HCT116 (cell line): Measurements from ENCODE around the gene ATXN1.

ENCODE experiments used
- EZH2 ChIP-seq: fragments of 200-600 bp; sonication (generic); IDR thresholded peaks from 2 replicates; pipeline ENCODE4 v1.6.1; 2017; ENCODE audit warnings: antibody characterized with exemption, mixed run types
- SP1 ChIP-seq: IDR thresholded peaks from 2 replicates; pipeline ENCODE4 v1.6.1; 2012; ENCODE audit warnings: low read depth
- SRF ChIP-seq: IDR thresholded peaks from 2 replicates; pipeline ENCODE4 v1.6.1; 2012; ENCODE audit warnings: low read depth
- TCF7L2 ChIP-seq: IDR thresholded peaks from 2 replicates; pipeline ENCODE4 v1.7.0; 2011; ENCODE audit warnings: borderline replicate concordance, inconsistent platforms; ENCODE audit not compliant: insufficient read depth, insufficient read length; ENCODE audit errors: extremely low read depth
- TF ChIP-seq, protein P1 (sequence below): IDR thresholded peaks from 2 replicates; pipeline ENCODE4 v1.6.1; 2011; ENCODE audit warnings: mild to moderate bottlenecking, low read length, moderate library complexity; ENCODE audit not compliant: insufficient replicate concordance; ENCODE audit errors: extremely low read depth
- TF ChIP-seq, protein P2 (sequence below), 3 experiments: fragments of 200-600 bp in 1 of 3; sonication (generic) in 1 of 3; IDR thresholded peaks in 2 of 3; conservative IDR thresholded peaks in 1 of 3; 2 replicates each; pipeline ENCODE4 v1.5.1; 2012 to 2017; ENCODE audit warnings: low read depth in 2 of 3, low read length in 2 of 3, antibody characterized with exemption in 1 of 3, borderline replicate concordance in 1 of 3, control low read depth in 1 of 3, mild to moderate bottlenecking in 1 of 3, mixed read lengths in 1 of 3, mixed run types in 1 of 3, moderate library complexity in 1 of 3; ENCODE audit not compliant: insufficient read depth in 1 of 3
- TF ChIP-seq, protein P3 (sequence below): IDR thresholded peaks from 2 replicates; pipeline ENCODE4 v1.6.1; 2012

DNA sequence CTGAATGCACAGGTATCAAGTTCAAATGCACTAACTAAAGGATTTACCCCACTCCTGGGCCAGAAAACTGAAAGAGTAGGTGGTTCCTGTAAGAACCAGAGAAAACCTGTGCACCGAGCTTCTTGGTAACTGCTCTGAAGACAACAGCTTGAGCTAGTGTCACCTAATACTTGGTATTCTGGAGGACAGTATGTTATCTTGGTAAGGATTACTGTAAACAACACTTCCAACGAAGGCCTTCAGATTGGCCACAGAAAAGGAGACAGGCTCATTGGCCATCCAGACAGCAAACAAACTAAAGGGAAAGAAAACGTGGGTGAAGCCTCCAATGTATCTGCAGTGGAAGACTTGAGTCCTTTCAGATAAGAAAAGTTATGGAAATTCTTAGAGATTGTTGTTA lies 461.4 kb downstream of the ATXN1 start:
- no peak for TF ChIP-seq TCF7L2
- TF ChIP-seq EZH2 = no peak
- TF ChIP-seq, protein P1, sequence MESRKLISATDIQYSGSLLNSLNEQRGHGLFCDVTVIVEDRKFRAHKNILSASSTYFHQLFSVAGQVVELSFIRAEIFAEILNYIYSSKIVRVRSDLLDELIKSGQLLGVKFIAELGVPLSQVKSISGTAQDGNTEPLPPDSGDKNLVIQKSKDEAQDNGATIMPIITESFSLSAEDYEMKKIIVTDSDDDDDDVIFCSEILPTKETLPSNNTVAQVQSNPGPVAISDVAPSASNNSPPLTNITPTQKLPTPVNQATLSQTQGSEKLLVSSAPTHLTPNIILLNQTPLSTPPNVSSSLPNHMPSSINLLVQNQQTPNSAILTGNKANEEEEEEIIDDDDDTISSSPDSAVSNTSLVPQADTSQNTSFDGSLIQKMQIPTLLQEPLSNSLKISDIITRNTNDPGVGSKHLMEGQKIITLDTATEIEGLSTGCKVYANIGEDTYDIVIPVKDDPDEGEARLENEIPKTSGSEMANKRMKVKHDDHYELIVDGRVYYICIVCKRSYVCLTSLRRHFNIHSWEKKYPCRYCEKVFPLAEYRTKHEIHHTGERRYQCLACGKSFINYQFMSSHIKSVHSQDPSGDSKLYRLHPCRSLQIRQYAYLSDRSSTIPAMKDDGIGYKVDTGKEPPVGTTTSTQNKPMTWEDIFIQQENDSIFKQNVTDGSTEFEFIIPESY = no peak
- TF ChIP-seq, protein P2, sequence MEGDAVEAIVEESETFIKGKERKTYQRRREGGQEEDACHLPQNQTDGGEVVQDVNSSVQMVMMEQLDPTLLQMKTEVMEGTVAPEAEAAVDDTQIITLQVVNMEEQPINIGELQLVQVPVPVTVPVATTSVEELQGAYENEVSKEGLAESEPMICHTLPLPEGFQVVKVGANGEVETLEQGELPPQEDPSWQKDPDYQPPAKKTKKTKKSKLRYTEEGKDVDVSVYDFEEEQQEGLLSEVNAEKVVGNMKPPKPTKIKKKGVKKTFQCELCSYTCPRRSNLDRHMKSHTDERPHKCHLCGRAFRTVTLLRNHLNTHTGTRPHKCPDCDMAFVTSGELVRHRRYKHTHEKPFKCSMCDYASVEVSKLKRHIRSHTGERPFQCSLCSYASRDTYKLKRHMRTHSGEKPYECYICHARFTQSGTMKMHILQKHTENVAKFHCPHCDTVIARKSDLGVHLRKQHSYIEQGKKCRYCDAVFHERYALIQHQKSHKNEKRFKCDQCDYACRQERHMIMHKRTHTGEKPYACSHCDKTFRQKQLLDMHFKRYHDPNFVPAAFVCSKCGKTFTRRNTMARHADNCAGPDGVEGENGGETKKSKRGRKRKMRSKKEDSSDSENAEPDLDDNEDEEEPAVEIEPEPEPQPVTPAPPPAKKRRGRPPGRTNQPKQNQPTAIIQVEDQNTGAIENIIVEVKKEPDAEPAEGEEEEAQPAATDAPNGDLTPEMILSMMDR (IDR thresholded peaks at IDR 0.05 in 2 of 3, conservative IDR thresholded peaks at IDR 0.05 in 1 of 3; ENCODE audit: borderline replicate concordance in 1 of 3, insufficient read depth in 1 of 3, low read depth in 2 of 3, low read length in 2 of 3) = no peak
- TF ChIP-seq, protein P3, sequence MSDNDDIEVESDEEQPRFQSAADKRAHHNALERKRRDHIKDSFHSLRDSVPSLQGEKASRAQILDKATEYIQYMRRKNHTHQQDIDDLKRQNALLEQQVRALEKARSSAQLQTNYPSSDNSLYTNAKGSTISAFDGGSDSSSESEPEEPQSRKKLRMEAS = no peak
- TF ChIP-seq SRF = no peak
- TF ChIP-seq SP1 = no peak
